Brain microvascular endothelial cell (primary cell): ENCODE measurements around the gene BEST3.

ENCODE experiments used
- DNase-seq: peaks from one replicate; pipeline ENCODE4 v3.0.0-alpha.2; 2020
- H3K27ac ChIP-seq: fragments of 250-450 bp; sonication (Bioruptor Pico); 2 replicates; pipeline ENCODE4 v1.5.1; 2020; ENCODE audit warnings: mild to moderate bottlenecking, moderate library complexity
- H3K27me3 ChIP-seq: fragments of 250-450 bp; sonication (Bioruptor Pico); replicated peaks from 2 replicates; pipeline ENCODE4 v1.5.1; 2020; ENCODE audit warnings: mild to moderate bottlenecking
- H3K36me3 ChIP-seq: fragments of 250-450 bp; sonication (Bioruptor Pico); replicated peaks from 2 replicates; pipeline ENCODE4 v1.5.1; 2020; ENCODE audit warnings: mild to moderate bottlenecking
- H3K4me3 ChIP-seq: 2 replicates; pipeline ENCODE4 v1.5.1; 2011; ENCODE audit warnings: low read depth, mild to moderate bottlenecking, control low read depth, low read length, moderate library complexity
- in situ Hi-C: cut with HindIII; loops from 2 replicates; pipeline ENCODE4 v1.10.0; 2017; ENCODE audit warnings: low sequenced_read_pairs, low pct_ligation_motif_present
- TF ChIP-seq, protein P1 (sequence below): IDR thresholded peaks from 2 replicates; pipeline ENCODE4 v1.5.1; 2011; ENCODE audit warnings: low read depth, mild to moderate bottlenecking, moderate library complexity, low read length, control low read depth, inconsistent platforms; ENCODE audit errors: missing control alignments

BEST3 gene

DNA sequence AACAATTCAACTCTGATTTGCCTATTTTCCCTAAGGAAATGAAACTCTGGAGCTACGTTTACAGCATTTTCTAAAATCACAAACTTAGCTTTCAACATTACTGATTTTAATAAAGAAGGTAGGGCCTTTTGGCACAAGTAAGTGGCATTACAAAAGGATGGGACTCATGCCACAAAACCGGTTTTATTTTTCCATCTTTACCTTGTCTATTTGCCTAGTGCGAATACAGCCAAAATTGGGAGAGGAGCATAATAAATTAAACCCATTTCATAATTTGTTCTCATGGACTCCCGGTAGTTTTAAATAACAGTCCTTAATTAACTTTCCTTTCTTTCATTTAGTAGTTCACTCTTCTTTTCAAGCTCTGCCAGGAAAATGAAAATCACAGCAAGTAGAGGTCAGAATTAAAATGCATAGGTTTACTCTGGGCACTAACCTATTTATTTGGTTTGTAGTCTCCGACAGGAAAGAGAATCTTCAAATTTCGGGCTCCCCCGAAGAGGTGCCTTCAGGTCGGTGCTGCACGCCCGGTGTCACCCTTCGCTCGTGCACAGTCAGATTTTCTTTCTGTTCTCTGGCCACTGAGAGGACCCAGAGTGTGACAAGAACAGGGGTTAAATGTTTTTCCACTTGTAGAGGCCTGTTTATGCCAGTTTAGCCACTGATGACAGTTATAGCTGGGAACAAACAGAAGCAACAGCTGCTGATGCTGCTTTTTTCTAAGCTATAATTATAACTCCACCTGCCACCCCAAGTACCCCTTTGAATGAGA is at the start of gene BEST3:
Gene BEST3 (minus strand): TSS at position 535 of the 772 bp plus-strand sequence. CDS start 1,505 bp downstream, outside the sequence.
- no peaks in the 10 kb centered on the region for H3K27me3 ChIP-seq
- in situ Hi-C loops = no loop called here
- H3K4me3 ChIP-seq = no peak within 1 kb of the TSS
- no peaks in the 10 kb centered on the region for H3K36me3 ChIP-seq
- H3K27ac ChIP-seq = no peak within 1 kb of the TSS
- TF ChIP-seq, protein P1, sequence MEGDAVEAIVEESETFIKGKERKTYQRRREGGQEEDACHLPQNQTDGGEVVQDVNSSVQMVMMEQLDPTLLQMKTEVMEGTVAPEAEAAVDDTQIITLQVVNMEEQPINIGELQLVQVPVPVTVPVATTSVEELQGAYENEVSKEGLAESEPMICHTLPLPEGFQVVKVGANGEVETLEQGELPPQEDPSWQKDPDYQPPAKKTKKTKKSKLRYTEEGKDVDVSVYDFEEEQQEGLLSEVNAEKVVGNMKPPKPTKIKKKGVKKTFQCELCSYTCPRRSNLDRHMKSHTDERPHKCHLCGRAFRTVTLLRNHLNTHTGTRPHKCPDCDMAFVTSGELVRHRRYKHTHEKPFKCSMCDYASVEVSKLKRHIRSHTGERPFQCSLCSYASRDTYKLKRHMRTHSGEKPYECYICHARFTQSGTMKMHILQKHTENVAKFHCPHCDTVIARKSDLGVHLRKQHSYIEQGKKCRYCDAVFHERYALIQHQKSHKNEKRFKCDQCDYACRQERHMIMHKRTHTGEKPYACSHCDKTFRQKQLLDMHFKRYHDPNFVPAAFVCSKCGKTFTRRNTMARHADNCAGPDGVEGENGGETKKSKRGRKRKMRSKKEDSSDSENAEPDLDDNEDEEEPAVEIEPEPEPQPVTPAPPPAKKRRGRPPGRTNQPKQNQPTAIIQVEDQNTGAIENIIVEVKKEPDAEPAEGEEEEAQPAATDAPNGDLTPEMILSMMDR = no peak
- DNase-seq = no peak

- H3K4me3 ChIP-seq = no peak overlapping the region
- in situ Hi-C loops = no loop called here
Observed at GRCh38 chr12:69744109-69744508, 45.0 kb upstream of the BEST3 start.

DNA sequence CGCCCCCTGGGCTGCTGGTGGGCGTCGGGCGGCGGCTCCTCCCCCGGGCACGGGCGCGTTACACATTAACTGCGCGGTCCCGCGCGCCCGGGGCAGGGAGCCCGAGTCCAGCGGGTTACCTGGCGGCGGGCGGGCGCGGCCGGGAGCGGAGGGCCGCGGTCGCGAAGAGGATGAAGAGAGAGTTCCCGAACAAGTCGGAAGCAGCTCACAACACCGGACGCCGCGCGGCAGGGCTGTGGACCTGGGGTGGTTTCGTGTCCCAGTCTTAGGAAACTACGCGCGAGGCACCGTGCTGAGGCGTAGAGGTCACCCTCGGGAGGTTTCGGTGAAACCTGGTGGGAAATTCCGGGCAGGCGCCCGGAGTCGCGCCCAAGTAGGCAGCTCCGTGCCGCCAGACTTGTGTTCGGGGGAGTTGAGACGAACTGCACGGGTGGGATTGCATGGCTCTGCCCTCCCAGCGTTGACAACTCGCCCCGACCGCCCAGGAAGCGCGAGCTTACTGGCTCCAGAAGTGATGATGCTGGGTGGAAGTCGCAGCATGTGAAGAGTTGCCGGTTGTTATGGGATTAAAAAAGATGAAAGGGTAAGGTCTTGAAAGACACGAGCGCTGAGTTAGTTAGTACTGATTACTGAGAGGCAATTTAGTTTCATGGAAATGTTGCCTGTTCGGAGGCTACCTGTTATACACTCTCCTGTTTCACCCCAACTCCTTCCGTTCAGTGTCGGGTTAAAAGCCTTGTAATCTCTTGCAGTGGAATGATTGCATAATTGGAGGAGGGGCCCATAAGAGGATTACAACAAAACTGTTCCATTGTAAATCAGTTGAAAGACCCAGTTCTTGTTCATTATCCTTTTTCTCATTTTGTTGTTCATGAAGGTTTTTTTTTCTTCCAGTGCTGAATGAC is 40.4 kb upstream of the BEST3 start:
- TF ChIP-seq, protein P1 = no peak
- H3K27ac ChIP-seq = no peak overlapping the region
- H3K4me3 ChIP-seq = peak overlapping the region; percentile 77
- peak; percentile 24 for DNase-seq
- H3K27me3 ChIP-seq = no peaks in the 10 kb centered on the region
- in situ Hi-C loops = no loop called here
- no peaks in the 10 kb centered on the region for H3K36me3 ChIP-seq

More at GRCh38 chr12:69744109-69744508, 45.0 kb upstream of the BEST3 start:
- no peaks in the 10 kb centered on the region for H3K27me3 ChIP-seq
- no peaks in the 10 kb centered on the region for H3K36me3 ChIP-seq
- TF ChIP-seq, protein P1 = no peak
- DNase-seq = no peak
- H3K27ac ChIP-seq = no peak overlapping the region

DNA sequence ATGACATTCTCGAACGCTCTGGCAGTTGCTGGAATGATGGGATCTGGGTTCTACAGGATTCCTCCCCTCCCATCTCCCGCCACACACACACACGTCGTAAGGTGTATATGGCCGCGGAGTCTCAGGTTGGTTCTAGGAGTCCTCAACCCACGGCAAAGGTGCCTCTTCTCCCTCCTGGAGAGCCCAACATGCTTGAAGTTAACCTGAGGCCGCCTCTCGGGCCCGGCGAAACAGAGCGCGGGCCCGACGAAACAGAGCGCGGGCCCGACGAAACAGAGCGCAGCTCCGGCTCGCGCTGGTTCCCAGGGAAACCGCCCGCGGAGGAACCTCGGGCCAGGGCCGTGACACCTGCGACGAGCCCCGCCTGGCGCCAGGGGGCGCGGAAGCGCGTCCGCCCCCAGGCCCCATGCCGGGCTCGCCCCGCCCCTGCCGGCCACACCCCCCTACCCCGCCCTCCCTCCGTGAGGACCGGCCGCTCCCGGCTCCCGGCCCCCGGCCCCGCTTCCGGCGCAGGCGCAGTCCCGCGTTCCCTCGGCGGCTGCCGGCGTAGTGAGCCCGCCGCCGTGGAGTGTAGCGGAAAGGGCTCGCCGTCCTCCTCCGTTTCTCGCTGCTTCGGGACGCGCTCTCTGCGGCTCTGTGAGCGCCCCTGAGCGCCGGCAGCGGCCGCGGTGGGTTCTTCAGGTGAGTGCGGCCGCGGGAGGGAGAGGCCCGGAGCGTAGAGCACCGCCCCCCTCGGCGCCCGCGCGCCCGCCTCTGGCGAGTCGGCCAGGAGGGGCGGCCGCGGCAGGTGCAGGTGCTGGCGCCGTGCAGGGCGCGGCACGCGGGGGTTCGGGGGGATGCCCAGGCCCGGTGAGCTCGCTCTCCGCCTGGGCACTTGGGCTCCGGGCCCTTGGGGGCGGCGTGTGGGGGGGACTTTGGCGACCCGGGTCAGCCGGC is 39.5 kb upstream of the BEST3 start, which contains the start of gene RAB3IP:
Gene RAB3IP (plus strand): TSS at position 510 of the 936 bp plus-strand sequence. CDS start 16,549 bp downstream, outside the sequence.
- H3K27ac ChIP-seq = no peak within 1 kb of the TSS
- in situ Hi-C loops = no loop called here
- TF ChIP-seq, protein P1 = peak; percentile 54

DNA sequence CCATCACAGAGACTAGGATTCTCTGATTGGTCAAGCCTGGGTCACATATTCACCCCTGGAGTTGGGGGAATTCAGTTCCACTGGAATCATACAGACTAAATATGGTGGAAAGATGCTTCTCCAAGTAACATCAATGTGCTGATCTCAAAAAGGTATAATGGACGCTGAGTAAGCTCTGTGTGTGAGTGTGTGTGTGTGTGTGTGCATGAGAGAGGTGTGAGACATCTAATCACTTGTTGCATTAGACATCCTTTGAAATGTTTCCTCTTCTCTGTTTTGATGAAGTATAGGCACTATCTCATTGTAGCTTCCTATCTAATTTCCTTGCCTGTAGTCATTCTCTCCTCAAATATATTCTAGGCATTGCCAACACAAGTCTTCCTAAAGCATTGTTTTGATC is 34.5 kb upstream of the BEST3 start:
- Histone ChIP-seq H3K36me3 (no peaks in the 10 kb centered on the region), H3K27me3 (no peaks in the 10 kb centered on the region), H3K27ac (no peak overlapping the region), H3K4me3 (no peak overlapping the region)
- TF ChIP-seq, protein P1 = no peak
- in situ Hi-C loops = no loop called here
- DNase-seq = no peak

More for the DNA sequence above, 39.5 kb upstream of the BEST3 start, which contains the start of gene RAB3IP:
- Histone ChIP-seq H3K36me3 (no peaks in the 10 kb centered on the region), H3K27me3 (no peaks in the 10 kb centered on the region), H3K4me3 (peak within 1 kb of the TSS; percentile 77)
- peak; percentile 66 for DNase-seq
